ENCODE results near the gene TOMM6. TPM values are rescaled to one million over a fixed set of nuclear protein-coding genes. Genes with fewer than 3 reads are reported as not detected.

The TOMM6 gene
- total RNA-seq, 4 donors from 2014 or later: 116 to 182 (median 150) TPM

DNA sequence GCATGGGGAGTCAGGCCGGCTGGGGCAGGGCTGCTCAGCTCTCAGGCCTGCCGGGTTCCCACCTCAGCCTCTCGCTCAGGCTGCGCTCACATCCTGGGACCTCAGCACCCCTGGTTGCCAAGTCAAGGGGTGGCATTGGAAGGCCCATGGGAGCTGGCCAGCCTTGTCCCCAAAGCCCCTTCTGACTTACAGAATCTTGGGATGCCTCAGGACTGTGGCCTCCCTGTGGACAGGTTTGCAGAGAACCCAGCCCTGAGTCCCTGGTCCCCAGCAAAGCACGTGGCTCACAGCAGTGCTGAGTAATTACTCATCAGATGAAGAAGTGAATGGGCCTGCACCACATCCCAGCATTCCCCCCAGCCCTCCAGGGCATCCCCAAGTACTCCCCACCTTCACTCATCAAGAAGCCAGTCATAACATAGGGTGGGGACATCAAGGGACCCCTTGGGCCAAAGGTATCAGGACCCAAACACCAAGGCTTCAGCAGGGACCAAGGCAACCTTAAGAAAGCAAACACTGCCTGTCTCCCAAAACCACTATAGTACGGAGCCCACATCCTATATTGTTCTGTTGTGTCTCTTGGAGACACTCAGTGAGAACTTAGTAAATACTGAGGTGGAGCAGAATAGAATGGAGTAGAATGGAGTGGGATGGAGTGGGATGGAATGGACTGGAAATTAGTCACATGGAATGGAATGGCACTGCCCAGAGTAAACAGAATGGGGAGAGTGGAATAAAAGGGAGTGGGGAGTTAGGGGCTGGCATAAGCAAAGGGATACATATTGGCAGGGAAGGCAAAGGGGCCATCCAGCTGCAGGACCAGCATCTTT, 43.9 kb upstream of the TOMM6 start:
- H3K4me1 ChIP-seq: no peaks in the 10 kb centered on the region
- TF ChIP-seq, protein P1, sequence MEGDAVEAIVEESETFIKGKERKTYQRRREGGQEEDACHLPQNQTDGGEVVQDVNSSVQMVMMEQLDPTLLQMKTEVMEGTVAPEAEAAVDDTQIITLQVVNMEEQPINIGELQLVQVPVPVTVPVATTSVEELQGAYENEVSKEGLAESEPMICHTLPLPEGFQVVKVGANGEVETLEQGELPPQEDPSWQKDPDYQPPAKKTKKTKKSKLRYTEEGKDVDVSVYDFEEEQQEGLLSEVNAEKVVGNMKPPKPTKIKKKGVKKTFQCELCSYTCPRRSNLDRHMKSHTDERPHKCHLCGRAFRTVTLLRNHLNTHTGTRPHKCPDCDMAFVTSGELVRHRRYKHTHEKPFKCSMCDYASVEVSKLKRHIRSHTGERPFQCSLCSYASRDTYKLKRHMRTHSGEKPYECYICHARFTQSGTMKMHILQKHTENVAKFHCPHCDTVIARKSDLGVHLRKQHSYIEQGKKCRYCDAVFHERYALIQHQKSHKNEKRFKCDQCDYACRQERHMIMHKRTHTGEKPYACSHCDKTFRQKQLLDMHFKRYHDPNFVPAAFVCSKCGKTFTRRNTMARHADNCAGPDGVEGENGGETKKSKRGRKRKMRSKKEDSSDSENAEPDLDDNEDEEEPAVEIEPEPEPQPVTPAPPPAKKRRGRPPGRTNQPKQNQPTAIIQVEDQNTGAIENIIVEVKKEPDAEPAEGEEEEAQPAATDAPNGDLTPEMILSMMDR (IDR thresholded peaks at IDR 0.05): no peak
- TF ChIP-seq POLR2A (IDR thresholded peaks at IDR 0.05): no peak
- no peak overlapping the region for H3K4me3 ChIP-seq
- no peak for DNase-seq
- H3K27ac ChIP-seq: no peak overlapping the region
- no peaks in the 10 kb centered on the region for H3K36me3 ChIP-seq
- no peaks in the 10 kb centered on the region for H3K27me3 ChIP-seq
- intact Hi-C loops (cut with DNase I): no loop called here
- WGBS, 2 donors: 86 to 100% methylated on average over 1 to 2 of the region's 6 CpGs
- H3K9me3 ChIP-seq: no peaks in the 10 kb centered on the region

- no peaks in the 10 kb centered on the region for H3K4me1 ChIP-seq
- no peak overlapping the region for H3K4me3 ChIP-seq
- intact Hi-C loops (cut with DNase I): no loop called here
- H3K27me3 ChIP-seq: no peaks in the 10 kb centered on the region
- DNase-seq: no peak
- WGBS, 2 donors: 89 to 92% methylated on average over 5 of the region's 7 CpGs
- no peak for TF ChIP-seq POLR2A (IDR thresholded peaks at IDR 0.05)
- TF ChIP-seq, protein P1 (IDR thresholded peaks at IDR 0.05): no peak
- no peaks in the 10 kb centered on the region for H3K9me3 ChIP-seq
- no peaks in the 10 kb centered on the region for H3K36me3 ChIP-seq
- H3K27ac ChIP-seq: no peak overlapping the region
Observed at GRCh38 chr6:41744236-41744787, 43.2 kb upstream of the TOMM6 start.

DNA sequence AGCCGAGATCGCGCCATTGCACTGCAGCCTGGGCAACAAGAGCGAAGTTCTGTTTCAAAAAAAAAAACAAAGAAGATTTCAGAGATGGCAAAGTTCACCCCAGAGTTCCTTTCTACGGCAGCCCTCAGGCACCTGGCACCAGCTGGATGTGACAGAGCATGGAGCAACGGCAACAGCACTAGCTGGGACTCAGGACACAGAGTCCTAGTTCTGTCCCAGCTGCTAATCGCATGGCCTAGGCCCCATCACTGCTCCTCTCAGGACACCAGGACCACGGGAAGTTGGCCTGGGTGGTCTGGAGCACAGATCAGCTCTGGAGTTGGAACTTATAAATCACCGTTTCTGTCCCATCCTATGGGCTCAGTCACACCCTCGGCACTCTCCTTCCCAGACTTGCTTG, 41.4 kb upstream of the TOMM6 start:
- intact Hi-C loops (cut with DNase I): no loop called here
- H3K27ac ChIP-seq: no peak overlapping the region
- DNase-seq: no peak
- no peak overlapping the region for H3K4me3 ChIP-seq
- 82 to 86% methylated on average over 10 of the region's 10 CpGs for WGBS, 2 donors
- H3K4me1 ChIP-seq: no peaks in the 10 kb centered on the region
- no peaks in the 10 kb centered on the region for H3K9me3 ChIP-seq
- H3K36me3 ChIP-seq: no peaks in the 10 kb centered on the region
- no peak for TF ChIP-seq POLR2A (IDR thresholded peaks at IDR 0.05)
- TF ChIP-seq, protein P1 (IDR thresholded peaks at IDR 0.05): no peak
- no peaks in the 10 kb centered on the region for H3K27me3 ChIP-seq

GRCh38 chr6:41747256-41748101, 40.0 kb upstream of the TOMM6 start, which contains the start of gene PGC:
TSS of gene PGC (minus strand) at chr6:41747397. CDS start at chr6:41747334, 63 bp downstream.
- DNase-seq: no peak
- Histone ChIP-seq H3K4me1 (no peaks in the 10 kb centered on the region), H3K4me3 (no peak within 1 kb of the TSS), H3K27ac (no peak within 1 kb of the TSS), H3K27me3 (no peaks in the 10 kb centered on the region), H3K9me3 (no peaks in the 10 kb centered on the region), H3K36me3 (no peaks in the 10 kb centered on the region)
- 82 to 88% methylated on average over 14 of the region's 15 CpGs for WGBS, 2 donors
- TF ChIP-seq POLR2A (IDR thresholded peaks at IDR 0.05): no peak
- TF ChIP-seq, protein P1 (IDR thresholded peaks at IDR 0.05): no peak
- intact Hi-C loops (cut with DNase I): no loop called here

- Histone ChIP-seq H3K36me3 (no peaks in the 10 kb centered on the region), H3K27me3 (no peaks in the 10 kb centered on the region), H3K4me3 (no peak overlapping the region), H3K9me3 (no peaks in the 10 kb centered on the region), H3K27ac (no peak overlapping the region), H3K4me1 (no peaks in the 10 kb centered on the region)
- no peak for DNase-seq
- TF ChIP-seq POLR2A (IDR thresholded peaks at IDR 0.05): no peak
- 90 to 95% methylated on average over 6 of the region's 6 CpGs for WGBS, 2 donors
- intact Hi-C loops (cut with DNase I): no loop called here
Observed at GRCh38 chr6:41748102-41748477, 39.4 kb upstream of the TOMM6 start.

All from esophagus squamous epithelium (tissue), 5 donors.